ENCODE data around the gene ZC3H13. TPM values are rescaled to one million over a fixed set of nuclear protein-coding genes. Genes with fewer than 3 reads are reported as not detected.

ZC3H13 gene
- total and polyA plus RNA-seq, 2 of the 4 experiments (the other 2 are of a cell fraction): 7.7 to 10.8 TPM

DNA sequence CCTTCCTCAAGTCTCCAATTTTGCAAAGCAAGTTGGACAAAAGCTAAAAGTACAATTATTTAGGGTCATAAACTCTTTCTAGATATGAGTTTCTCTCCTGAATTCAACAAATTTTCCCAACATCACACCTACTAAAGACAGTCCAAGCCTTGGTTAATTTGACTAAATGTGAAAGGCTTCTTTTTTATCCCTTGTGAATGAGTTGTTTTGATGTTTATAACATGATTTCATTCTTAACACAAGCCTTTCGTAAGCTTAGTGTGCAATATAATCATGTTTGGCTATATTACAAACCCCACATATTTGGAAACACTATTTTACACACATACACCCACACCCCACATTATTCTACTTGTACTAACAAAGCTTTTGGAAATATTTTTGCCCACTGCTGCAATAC is 57.3 kb downstream of the ZC3H13 start:
- dilution Hi-C loops (cut with HindIII; ENCODE audit: low sequenced_read_pairs, unreplicated experiment) (no loop called here), in situ Hi-C loops (cut with MboI; ENCODE audit: low sequenced_read_pairs) (loop anchor here (25.0 kb wide), 1 partner anchor 633 kb away; no protein-coding TSS in a partner anchor), intact Hi-C loops (cut with micrococcal nuclease) (loop anchor here (1.0 kb wide), 1 partner anchor 17 kb away; no protein-coding TSS in a partner anchor)
- ChIA-PET CTCF (interaction anchor here (0.8 kb wide), 1 partner anchor 15 kb away, joined by 5 read pairs; no protein-coding TSS in a partner anchor), POLR2A (ENCODE audit: unreplicated experiment) (no interaction called here)
- Histone ChIP-seq H3K79me1 (ENCODE audit: low read depth in 1 of 2, low read length in 2 of 2) (no peaks in the 10 kb centered on the region; a peak in 1 of 4 replicates), H4K20me1 (ENCODE audit: insufficient read depth, low read length) (no peaks in the 10 kb centered on the region), H2BK5ac (ENCODE audit: low read depth, low read length, poor library complexity, severe bottlenecking) (no peak overlapping the region), H3K4me1 (ENCODE audit: control insufficient read depth, insufficient read depth, low read length) (no peaks in the 10 kb centered on the region), H3K4ac (ENCODE audit: low read depth, low read length) (no peak overlapping the region), H3K9ac (ENCODE audit: low read depth, low read length) (no peak overlapping the region), H3K23ac (ENCODE audit: low read depth, low read length) (no peak overlapping the region), H3K36me3 (ENCODE audit: control insufficient read depth, insufficient read depth, low read length) (peaks cover 6% of the 10 kb centered on the region), H3K9me1 (ENCODE audit: insufficient read depth, low read length) (no peaks in the 10 kb centered on the region; the same call in 1 of the 2 replicates), H3K56ac (ENCODE audit: extremely low read depth, insufficient read depth, low read length) (no peak overlapping the region), H2BK120ac (ENCODE audit: low read depth, low read length) (no peak overlapping the region), H3K27ac (ENCODE audit: insufficient read depth, low read length) (no peak overlapping the region), H3K9me3 (ENCODE audit: control insufficient read depth, insufficient read depth, low read length) (no peaks in the 10 kb centered on the region), H3K27me3 (ENCODE audit: control insufficient read depth, insufficient read depth, low read length) (no peaks in the 10 kb centered on the region), H2BK20ac (ENCODE audit: low read depth, low read length) (no peak overlapping the region), H4K5ac (ENCODE audit: low read depth, low read length) (no peak overlapping the region), H3K4me2 (ENCODE audit: low read depth, low read length) (no peak overlapping the region), H4K8ac (ENCODE audit: low read depth in 2 of 2, low read length in 2 of 2) (no peak overlapping the region), H3K14ac (replicated peaks; ENCODE audit: low read depth, low read length) (no peak overlapping the region), H3K4me3 (ENCODE audit: insufficient read depth, low read depth, low read length) (no peak overlapping the region), H2AK9ac (replicated peaks; ENCODE audit: low read depth, low read length, poor library complexity) (no peak overlapping the region), H2BK15ac (ENCODE audit: low read depth, low read length) (no peak overlapping the region), H4K91ac (ENCODE audit: insufficient read depth, low read depth, low read length) (no peak overlapping the region), H3K18ac (ENCODE audit: low read depth, low read length) (no peak overlapping the region), H2AK5ac (ENCODE audit: low read depth, low read length) (no peak overlapping the region), H2AFZ (replicated peaks; ENCODE audit: low read length, poor library complexity) (no peak overlapping the region)
- ATAC-seq (ENCODE audit: low read depth) (no peak), DNase-seq (no peak)
- no TSS peak for BruUV-seq (replicated peaks)
- no CpG with 5 or more reads among the region's 1 CpG for WGBS, 2 experiments (ENCODE audit: extremely low coverage in 2 of 2, insufficient read length in 1 of 2)
- TF ChIP-seq CEBPB (IDR thresholded peaks at IDR 0.05; ENCODE audit: low read depth, low read length) (no peak), RCOR1 (IDR thresholded peaks at IDR 0.05; ENCODE audit: insufficient replicate concordance, low read length) (no peak), NFE2L2 (IDR thresholded peaks at IDR 0.05; ENCODE audit: low read depth, low read length) (no peak), MXI1 (IDR thresholded peaks at IDR 0.05; ENCODE audit: borderline replicate concordance, low read depth, low read length) (no peak), SMC3 (IDR thresholded peaks at IDR 0.05; ENCODE audit: low read depth, low read length) (no peak), MAFK (IDR thresholded peaks at IDR 0.05; ENCODE audit: low read depth, low read length) (no peak), RFX5 (IDR thresholded peaks at IDR 0.05; ENCODE audit: low read depth, low read length) (no peak), BHLHE40 (IDR thresholded peaks at IDR 0.05; ENCODE audit: low read depth, low read length) (no peak), MAZ (IDR thresholded peaks at IDR 0.05; ENCODE audit: borderline replicate concordance, low read depth, low read length) (no peak), CHD1 (IDR thresholded peaks at IDR 0.05; ENCODE audit: low read depth, low read length) (no peak), FOS (IDR thresholded peaks at IDR 0.05; ENCODE audit: low read depth, low read length) (no peak), RAD21 (IDR thresholded peaks at IDR 0.05; ENCODE audit: low read length) (no peak), POLR2A (IDR thresholded peaks at IDR 0.05; ENCODE audit: low read depth, low read length) (no peak)
- TF ChIP-seq, protein P1, sequence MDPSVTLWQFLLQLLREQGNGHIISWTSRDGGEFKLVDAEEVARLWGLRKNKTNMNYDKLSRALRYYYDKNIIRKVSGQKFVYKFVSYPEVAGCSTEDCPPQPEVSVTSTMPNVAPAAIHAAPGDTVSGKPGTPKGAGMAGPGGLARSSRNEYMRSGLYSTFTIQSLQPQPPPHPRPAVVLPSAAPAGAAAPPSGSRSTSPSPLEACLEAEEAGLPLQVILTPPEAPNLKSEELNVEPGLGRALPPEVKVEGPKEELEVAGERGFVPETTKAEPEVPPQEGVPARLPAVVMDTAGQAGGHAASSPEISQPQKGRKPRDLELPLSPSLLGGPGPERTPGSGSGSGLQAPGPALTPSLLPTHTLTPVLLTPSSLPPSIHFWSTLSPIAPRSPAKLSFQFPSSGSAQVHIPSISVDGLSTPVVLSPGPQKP (IDR thresholded peaks at IDR 0.05; ENCODE audit: borderline replicate concordance, low read depth, low read length): no peak
- TF ChIP-seq, protein P2, sequence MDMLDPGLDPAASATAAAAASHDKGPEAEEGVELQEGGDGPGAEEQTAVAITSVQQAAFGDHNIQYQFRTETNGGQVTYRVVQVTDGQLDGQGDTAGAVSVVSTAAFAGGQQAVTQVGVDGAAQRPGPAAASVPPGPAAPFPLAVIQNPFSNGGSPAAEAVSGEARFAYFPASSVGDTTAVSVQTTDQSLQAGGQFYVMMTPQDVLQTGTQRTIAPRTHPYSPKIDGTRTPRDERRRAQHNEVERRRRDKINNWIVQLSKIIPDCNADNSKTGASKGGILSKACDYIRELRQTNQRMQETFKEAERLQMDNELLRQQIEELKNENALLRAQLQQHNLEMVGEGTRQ (IDR thresholded peaks at IDR 0.05; ENCODE audit: low read depth, low read length): no peak
- TF ChIP-seq, protein P3, sequence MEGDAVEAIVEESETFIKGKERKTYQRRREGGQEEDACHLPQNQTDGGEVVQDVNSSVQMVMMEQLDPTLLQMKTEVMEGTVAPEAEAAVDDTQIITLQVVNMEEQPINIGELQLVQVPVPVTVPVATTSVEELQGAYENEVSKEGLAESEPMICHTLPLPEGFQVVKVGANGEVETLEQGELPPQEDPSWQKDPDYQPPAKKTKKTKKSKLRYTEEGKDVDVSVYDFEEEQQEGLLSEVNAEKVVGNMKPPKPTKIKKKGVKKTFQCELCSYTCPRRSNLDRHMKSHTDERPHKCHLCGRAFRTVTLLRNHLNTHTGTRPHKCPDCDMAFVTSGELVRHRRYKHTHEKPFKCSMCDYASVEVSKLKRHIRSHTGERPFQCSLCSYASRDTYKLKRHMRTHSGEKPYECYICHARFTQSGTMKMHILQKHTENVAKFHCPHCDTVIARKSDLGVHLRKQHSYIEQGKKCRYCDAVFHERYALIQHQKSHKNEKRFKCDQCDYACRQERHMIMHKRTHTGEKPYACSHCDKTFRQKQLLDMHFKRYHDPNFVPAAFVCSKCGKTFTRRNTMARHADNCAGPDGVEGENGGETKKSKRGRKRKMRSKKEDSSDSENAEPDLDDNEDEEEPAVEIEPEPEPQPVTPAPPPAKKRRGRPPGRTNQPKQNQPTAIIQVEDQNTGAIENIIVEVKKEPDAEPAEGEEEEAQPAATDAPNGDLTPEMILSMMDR (conservative IDR thresholded peaks at IDR 0.05; ENCODE audit: low read depth, low read length): no peak

Data from IMR-90 (cell line).